Fibroblast of villous mesenchyme (primary cell): Measurements from ENCODE around the gene ACY1. TPM values are rescaled to one million over a fixed set of nuclear protein-coding genes. Genes with fewer than 3 reads are reported as not detected.

Experiments
- DNase-seq: peaks from one replicate; pipeline ENCODE4 v3.0.0-alpha.2; 2010; ENCODE audit warnings: low read depth
- H3K4me3 ChIP-seq: 2 replicates; pipeline ENCODE4 v1.5.1; 2011; ENCODE audit warnings: low read depth, mild to moderate bottlenecking, low read length
- total RNA-seq: library from RNA; depleted of rRNA; stranded (reverse); fragments of >200 nt; gene quantifications from 2 replicates; pipeline ENCODE4 v1.2.3, GENCODE V29; 2012
- TF ChIP-seq, protein P1 (sequence below): IDR thresholded peaks from 2 replicates; pipeline ENCODE4 v1.5.1; 2012; ENCODE audit warnings: low read depth, mild to moderate bottlenecking, low read length; ENCODE audit not compliant: insufficient read depth

The ACY1 gene
- total RNA-seq, 1 donor: 23.3 TPM

- TF ChIP-seq, protein P1, sequence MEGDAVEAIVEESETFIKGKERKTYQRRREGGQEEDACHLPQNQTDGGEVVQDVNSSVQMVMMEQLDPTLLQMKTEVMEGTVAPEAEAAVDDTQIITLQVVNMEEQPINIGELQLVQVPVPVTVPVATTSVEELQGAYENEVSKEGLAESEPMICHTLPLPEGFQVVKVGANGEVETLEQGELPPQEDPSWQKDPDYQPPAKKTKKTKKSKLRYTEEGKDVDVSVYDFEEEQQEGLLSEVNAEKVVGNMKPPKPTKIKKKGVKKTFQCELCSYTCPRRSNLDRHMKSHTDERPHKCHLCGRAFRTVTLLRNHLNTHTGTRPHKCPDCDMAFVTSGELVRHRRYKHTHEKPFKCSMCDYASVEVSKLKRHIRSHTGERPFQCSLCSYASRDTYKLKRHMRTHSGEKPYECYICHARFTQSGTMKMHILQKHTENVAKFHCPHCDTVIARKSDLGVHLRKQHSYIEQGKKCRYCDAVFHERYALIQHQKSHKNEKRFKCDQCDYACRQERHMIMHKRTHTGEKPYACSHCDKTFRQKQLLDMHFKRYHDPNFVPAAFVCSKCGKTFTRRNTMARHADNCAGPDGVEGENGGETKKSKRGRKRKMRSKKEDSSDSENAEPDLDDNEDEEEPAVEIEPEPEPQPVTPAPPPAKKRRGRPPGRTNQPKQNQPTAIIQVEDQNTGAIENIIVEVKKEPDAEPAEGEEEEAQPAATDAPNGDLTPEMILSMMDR: no peak
Measured at GRCh38 chr3:51969841-51970240, 13.5 kb upstream of the ACY1 start.

DNA sequence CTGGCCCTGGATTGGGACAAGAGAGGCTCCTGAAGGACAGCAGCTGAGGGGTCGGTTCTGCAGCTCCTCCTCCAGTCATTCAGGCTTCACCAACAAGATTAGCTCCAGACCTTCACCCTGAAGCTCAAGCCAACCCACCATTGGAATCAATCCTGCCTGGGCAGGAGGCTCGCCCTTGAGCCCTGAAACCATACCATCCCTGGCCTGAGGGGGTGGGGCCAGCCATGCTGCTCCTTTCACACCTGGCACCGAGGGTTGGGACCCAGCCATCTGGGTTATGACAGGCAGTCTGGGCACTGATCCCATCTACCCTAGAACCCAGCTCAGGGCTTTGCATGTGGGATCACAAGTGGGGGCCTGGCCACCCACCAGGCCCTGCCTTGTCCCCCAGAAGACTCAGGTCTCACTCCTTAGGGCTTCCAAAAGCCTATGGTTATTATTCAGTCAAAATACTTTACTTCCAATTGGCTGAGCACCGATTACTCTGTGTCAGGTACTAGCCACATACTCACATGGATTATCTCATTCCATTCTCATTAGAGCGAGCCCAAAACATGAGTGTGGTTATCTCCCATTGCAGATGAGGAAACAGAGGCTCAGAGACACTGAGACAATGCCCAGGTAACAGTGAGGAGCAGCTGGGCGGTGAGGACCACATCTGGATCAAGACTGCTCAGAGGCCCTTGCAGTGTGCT is 12.6 kb upstream of the ACY1 start:
- DNase-seq: no peak
- no peak overlapping the region for H3K4me3 ChIP-seq
- TF ChIP-seq, protein P1: no peak

More at GRCh38 chr3:51969841-51970240, 13.5 kb upstream of the ACY1 start:
- H3K4me3 ChIP-seq: no peak overlapping the region
- no peak for DNase-seq

- no peak overlapping the region for H3K4me3 ChIP-seq
- no peak for DNase-seq
- TF ChIP-seq, protein P1: no peak
Measured at GRCh38 chr3:51971350-51971749, 12.0 kb upstream of the ACY1 start.

- TF ChIP-seq, protein P1: no peak
- no peak for DNase-seq
Measured at GRCh38 chr3:51974277-51974962, 8.9 kb upstream of the ACY1 start.

GRCh38 chr3:51974963-51975851 is 8.1 kb upstream of the ACY1 start, which contains the start of gene ABHD14A:
Gene ABHD14A, plus strand, starts transcription at chr3:51975064. Its CDS starts 72 bp downstream, at chr3:51975136.
- TF ChIP-seq, protein P1: no peak

More at GRCh38 chr3:51974277-51974962, 8.9 kb upstream of the ACY1 start:
- peak overlapping the region; percentile 70 for H3K4me3 ChIP-seq

DNA sequence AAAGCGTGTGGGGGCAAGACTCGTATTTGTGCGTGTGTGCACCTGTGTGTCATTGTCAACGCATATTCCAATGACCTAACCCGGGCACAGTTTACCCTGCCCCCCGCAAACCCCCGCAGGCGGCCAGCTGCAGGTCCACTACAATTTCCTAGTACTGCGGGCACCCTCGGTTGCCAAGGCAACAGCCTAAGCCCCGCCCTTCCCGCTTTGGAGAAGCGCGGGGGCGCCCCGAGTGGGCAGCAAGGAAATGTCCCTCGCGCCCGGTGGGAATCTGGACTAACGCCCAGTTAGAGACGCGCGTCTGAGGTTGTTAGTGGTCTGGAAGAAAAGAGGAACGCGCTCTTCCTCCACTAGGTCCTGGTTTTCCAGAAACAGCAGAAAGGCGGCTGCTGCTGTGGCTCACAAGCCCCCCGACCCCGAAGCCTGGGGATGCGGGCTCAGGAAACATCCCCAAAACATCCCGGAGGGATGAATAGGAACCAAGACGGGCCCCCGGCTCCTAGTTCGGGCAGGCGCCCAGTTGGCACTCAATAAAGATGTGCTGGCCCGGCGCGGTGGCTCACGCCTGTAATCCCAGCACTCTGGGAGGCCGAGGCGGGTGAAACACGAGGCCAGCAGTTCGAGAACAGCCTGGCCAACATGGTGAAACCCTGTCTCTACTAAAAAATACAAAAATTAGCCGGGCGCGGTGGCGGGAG is 7.3 kb upstream of the ACY1 start:
- TF ChIP-seq, protein P1: peak; percentile 17
- peak; percentile 80 for DNase-seq

More at GRCh38 chr3:51974963-51975851, 8.1 kb upstream of the ACY1 start, which contains the start of gene ABHD14A:
- peak; percentile 61 for DNase-seq
- H3K4me3 ChIP-seq: peak within 1 kb of the TSS; percentile 70

More for the DNA sequence above, 7.3 kb upstream of the ACY1 start:
- H3K4me3 ChIP-seq: peak overlapping the region; percentile 70
